ENCODE measurements around the gene UXS1. TPM values are rescaled to one million over a fixed set of nuclear protein-coding genes. Genes with fewer than 3 reads are reported as not detected.

The UXS1 gene
- polyA plus RNA-seq, 1 of the 3 experiments (the other 2 are of a cell fraction): 55.9 TPM

DNA sequence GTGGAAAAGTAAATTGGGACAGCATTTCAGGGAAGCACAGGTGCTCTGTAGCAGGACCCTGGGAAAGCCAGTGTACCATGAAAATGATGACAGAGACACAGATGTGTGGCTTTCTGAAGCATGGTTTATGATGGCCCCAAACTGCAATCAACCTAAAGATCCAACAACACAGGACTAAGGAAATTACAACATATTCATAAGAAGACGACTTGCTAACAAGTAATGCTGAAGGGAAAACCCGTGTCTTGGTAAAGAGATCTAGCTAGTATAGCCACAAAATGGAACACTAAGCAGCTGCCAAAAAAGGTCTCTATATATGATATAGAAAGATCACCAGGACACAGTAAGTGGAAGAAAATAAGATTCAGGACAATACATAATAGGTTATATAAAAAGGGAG is 53.2 kb downstream of the UXS1 start:
- Histone ChIP-seq H3K4me1 (ENCODE audit: control insufficient read depth in 1 of 2, insufficient read depth in 2 of 2, low read depth in 1 of 2, low read length in 1 of 2) (no peaks in the 10 kb centered on the region; a peak in 1 of 4 replicates), H4K20me1 (ENCODE audit: insufficient read depth) (no peaks in the 10 kb centered on the region), H3K9me3 (no peaks in the 10 kb centered on the region), H3K4me3 (ENCODE audit: low read depth in 2 of 2, low read length in 1 of 2) (no peak overlapping the region), H2AFZ (ENCODE audit: low read depth) (no peak overlapping the region), H3F3A (replicated peaks; ENCODE audit: insufficient read depth) (no peaks in the 10 kb centered on the region), H3K27me3 (ENCODE audit: insufficient read depth) (no peaks in the 10 kb centered on the region), H3K9me2 (no peaks in the 10 kb centered on the region), H3K36me3 (replicated peaks in 1 of 2; ENCODE audit: control insufficient read depth in 1 of 2, insufficient read depth in 2 of 2, low read length in 1 of 2) (no peaks in the 10 kb centered on the region), H3K9ac (no peak overlapping the region), H3K4me2 (no peak overlapping the region), H3K27ac (ENCODE audit: low read depth in 2 of 2, low read length in 1 of 2) (no peak overlapping the region), H3K79me2 (ENCODE audit: insufficient read depth) (no peaks in the 10 kb centered on the region)
- WGBS (ENCODE audit: low lambda C conversion rate): 95% methylated on average over 2 of the region's 2 CpGs
- DNase-seq: no peak
- POLR2A ChIA-PET: no interaction called here
- TF ChIP-seq, protein P1, sequence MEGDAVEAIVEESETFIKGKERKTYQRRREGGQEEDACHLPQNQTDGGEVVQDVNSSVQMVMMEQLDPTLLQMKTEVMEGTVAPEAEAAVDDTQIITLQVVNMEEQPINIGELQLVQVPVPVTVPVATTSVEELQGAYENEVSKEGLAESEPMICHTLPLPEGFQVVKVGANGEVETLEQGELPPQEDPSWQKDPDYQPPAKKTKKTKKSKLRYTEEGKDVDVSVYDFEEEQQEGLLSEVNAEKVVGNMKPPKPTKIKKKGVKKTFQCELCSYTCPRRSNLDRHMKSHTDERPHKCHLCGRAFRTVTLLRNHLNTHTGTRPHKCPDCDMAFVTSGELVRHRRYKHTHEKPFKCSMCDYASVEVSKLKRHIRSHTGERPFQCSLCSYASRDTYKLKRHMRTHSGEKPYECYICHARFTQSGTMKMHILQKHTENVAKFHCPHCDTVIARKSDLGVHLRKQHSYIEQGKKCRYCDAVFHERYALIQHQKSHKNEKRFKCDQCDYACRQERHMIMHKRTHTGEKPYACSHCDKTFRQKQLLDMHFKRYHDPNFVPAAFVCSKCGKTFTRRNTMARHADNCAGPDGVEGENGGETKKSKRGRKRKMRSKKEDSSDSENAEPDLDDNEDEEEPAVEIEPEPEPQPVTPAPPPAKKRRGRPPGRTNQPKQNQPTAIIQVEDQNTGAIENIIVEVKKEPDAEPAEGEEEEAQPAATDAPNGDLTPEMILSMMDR (IDR thresholded peaks at IDR 0.05): no peak
- TF ChIP-seq POLR2AphosphoS5 (IDR thresholded peaks at IDR 0.05; ENCODE audit: low read depth, low read length) (no peak), SMC3 (IDR thresholded peaks at IDR 0.05; ENCODE audit: low read depth, low read length) (no peak), GABPA (IDR thresholded peaks at IDR 0.05; ENCODE audit: low read depth) (no peak), JUND (IDR thresholded peaks at IDR 0.05) (no peak), ELF1 (IDR thresholded peaks at IDR 0.05) (no peak), FOXJ3 (CRISPR knock-in tag; IDR thresholded peaks at IDR 0.05) (no peak)
- TF ChIP-seq, protein P2, sequence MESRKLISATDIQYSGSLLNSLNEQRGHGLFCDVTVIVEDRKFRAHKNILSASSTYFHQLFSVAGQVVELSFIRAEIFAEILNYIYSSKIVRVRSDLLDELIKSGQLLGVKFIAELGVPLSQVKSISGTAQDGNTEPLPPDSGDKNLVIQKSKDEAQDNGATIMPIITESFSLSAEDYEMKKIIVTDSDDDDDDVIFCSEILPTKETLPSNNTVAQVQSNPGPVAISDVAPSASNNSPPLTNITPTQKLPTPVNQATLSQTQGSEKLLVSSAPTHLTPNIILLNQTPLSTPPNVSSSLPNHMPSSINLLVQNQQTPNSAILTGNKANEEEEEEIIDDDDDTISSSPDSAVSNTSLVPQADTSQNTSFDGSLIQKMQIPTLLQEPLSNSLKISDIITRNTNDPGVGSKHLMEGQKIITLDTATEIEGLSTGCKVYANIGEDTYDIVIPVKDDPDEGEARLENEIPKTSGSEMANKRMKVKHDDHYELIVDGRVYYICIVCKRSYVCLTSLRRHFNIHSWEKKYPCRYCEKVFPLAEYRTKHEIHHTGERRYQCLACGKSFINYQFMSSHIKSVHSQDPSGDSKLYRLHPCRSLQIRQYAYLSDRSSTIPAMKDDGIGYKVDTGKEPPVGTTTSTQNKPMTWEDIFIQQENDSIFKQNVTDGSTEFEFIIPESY (IDR thresholded peaks at IDR 0.05; ENCODE audit: borderline replicate concordance, low read depth): no peak
- TF ChIP-seq, protein P3, sequence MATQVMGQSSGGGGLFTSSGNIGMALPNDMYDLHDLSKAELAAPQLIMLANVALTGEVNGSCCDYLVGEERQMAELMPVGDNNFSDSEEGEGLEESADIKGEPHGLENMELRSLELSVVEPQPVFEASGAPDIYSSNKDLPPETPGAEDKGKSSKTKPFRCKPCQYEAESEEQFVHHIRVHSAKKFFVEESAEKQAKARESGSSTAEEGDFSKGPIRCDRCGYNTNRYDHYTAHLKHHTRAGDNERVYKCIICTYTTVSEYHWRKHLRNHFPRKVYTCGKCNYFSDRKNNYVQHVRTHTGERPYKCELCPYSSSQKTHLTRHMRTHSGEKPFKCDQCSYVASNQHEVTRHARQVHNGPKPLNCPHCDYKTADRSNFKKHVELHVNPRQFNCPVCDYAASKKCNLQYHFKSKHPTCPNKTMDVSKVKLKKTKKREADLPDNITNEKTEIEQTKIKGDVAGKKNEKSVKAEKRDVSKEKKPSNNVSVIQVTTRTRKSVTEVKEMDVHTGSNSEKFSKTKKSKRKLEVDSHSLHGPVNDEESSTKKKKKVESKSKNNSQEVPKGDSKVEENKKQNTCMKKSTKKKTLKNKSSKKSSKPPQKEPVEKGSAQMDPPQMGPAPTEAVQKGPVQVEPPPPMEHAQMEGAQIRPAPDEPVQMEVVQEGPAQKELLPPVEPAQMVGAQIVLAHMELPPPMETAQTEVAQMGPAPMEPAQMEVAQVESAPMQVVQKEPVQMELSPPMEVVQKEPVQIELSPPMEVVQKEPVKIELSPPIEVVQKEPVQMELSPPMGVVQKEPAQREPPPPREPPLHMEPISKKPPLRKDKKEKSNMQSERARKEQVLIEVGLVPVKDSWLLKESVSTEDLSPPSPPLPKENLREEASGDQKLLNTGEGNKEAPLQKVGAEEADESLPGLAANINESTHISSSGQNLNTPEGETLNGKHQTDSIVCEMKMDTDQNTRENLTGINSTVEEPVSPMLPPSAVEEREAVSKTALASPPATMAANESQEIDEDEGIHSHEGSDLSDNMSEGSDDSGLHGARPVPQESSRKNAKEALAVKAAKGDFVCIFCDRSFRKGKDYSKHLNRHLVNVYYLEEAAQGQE (IDR thresholded peaks at IDR 0.05; ENCODE audit: low read depth, low read length): no peak
- TF ChIP-seq, protein P4, sequence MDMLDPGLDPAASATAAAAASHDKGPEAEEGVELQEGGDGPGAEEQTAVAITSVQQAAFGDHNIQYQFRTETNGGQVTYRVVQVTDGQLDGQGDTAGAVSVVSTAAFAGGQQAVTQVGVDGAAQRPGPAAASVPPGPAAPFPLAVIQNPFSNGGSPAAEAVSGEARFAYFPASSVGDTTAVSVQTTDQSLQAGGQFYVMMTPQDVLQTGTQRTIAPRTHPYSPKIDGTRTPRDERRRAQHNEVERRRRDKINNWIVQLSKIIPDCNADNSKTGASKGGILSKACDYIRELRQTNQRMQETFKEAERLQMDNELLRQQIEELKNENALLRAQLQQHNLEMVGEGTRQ (IDR thresholded peaks at IDR 0.05; ENCODE audit: borderline replicate concordance, low read depth, low read length): no peak
- TF ChIP-seq, protein P5, sequence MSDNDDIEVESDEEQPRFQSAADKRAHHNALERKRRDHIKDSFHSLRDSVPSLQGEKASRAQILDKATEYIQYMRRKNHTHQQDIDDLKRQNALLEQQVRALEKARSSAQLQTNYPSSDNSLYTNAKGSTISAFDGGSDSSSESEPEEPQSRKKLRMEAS (IDR thresholded peaks at IDR 0.05; ENCODE audit: low read depth): no peak
- CTCF ChIA-PET: no interaction called here
